Small intestine (tissue), 7 donors: Measurements from ENCODE around the gene APP. TPM values are rescaled to one million over a fixed set of nuclear protein-coding genes. Genes with fewer than 3 reads are reported as not detected.

ENCODE experiments used
- DNase-seq, 2 donors: peaks; one replicate each; pipeline versions ENCODE4 v3.0.0 to v3.0.0-alpha.2; 2013
- FAIRE-seq: peaks from 2 replicates; lab custom pipeline; 2012; peaks lifted over from hg19 to GRCh38; lab: Jason Lieb, UNC
- H3K27ac ChIP-seq, 3 donors: one replicate each; pipeline ENCODE4 v1.5.1; 2013; ENCODE audit warnings: low read length in 2 of 3, mild to moderate bottlenecking in 2 of 3, control low read depth in 1 of 3, inconsistent platforms in 1 of 3, low read depth in 1 of 3, moderate library complexity in 1 of 3
- H3K27me3 ChIP-seq, 3 donors: one replicate each; pipeline ENCODE4 v1.6.1; 2013; ENCODE audit warnings: low read length in 3 of 3, inconsistent platforms in 1 of 3; ENCODE audit not compliant: control insufficient read depth in 3 of 3, insufficient read depth in 3 of 3
- H3K36me3 ChIP-seq, 3 donors: one replicate each; pipeline ENCODE4 v1.6.1; 2013; ENCODE audit warnings: low read length in 3 of 3, inconsistent platforms in 1 of 3, low read depth in 1 of 3, mild to moderate bottlenecking in 1 of 3, moderate library complexity in 1 of 3; ENCODE audit not compliant: control insufficient read depth in 3 of 3, insufficient read depth in 2 of 3
- H3K4me1 ChIP-seq, 3 donors: one replicate each; pipeline ENCODE4 v1.6.1; 2013; ENCODE audit warnings: low read length in 2 of 3, inconsistent platforms in 1 of 3, low read depth in 1 of 3, mild to moderate bottlenecking in 1 of 3, moderate library complexity in 1 of 3; ENCODE audit not compliant: control insufficient read depth in 3 of 3, insufficient read depth in 2 of 3
- H3K4me3 ChIP-seq, 3 donors: one replicate each; pipeline ENCODE4 v1.5.1; 2013; ENCODE audit warnings: low read length in 3 of 3, control low read depth in 1 of 3, inconsistent platforms in 1 of 3, low read depth in 1 of 3, mild to moderate bottlenecking in 1 of 3, moderate library complexity in 1 of 3
- H3K9me3 ChIP-seq, 2 donors: one replicate each; pipeline ENCODE4 v1.6.1; 2013; ENCODE audit warnings: low read depth in 1 of 2, low read length in 1 of 2; ENCODE audit not compliant: control insufficient read depth in 2 of 2, insufficient read depth in 1 of 2
- WGBS, 3 donors: extraction: QIAGEN DNeasy Blood & Tissue Kit; methylation state at CpG; one replicate each; pipeline ENCODE4 v1.1.7; 2013; 5-methylcytosine and 5-hydroxymethylcytosine counted together
- polyA plus RNA-seq, 4 donors: library from polyadenylated mRNA; stranded (reverse) in 3 of 4; unstranded in 1 of 4; fragments of 200-250 nt in 3 of 4; fragments of 120-200 nt in 1 of 4; gene quantifications; one replicate each; pipeline versions ENCODE4 v1.2.1 to v1.2.3, GENCODE V29; 2013
- donor health status: healthy with polysubstance abuse.
- donor health status: control.
- donor health status: control.
- donor health status: Bipolar disorder and iron deficiency.
- donor health status: healthy.

APP gene
- polyA plus RNA-seq, 4 donors, result 28.6 to 319 (median 124) TPM

DNA sequence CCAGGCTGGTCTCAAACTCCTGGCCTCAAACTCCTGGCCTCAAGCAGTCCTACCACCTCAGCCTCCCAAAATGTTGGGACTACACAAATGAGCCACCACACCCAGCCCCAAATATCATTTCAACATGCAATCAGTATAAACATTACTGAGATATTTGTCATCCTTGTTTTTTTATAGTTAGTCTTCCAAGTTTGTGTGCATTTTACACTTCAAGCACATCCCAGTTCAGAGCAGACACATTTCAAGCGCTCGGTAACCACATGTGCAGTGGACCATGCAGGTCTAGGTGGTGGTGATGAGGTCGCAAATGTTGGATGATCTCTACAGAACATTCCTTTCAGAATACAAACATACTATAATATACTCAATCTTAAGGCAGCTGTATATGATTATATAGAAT is 23.8 kb upstream of the APP start:
- no peak for FAIRE-seq
- 78 to 88% (median 81%) methylated on average over 3 of the region's 3 CpGs for WGBS, 3 donors

DNA sequence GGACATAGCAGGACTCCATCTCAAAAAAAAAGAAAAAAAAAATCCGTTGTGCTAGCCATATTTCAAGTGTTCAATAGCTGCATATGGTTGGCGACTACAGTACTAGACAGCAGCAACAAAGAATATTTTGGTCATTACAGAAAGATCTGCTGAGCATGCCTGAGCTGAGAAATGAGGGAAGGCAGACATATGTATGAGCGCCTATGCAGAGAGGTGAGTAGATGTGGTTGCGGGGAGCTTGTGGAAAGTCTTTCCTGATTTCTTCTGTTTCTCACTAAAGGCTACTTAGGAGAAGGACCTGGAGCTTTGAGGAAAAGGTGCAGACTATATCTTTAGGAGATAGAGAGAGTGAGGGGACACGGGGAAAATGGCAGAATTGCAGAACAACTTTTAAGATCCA is 21.0 kb upstream of the APP start:
- DNase-seq (no peak), FAIRE-seq (no peak)
- WGBS, 3 donors, result 87 to 90% (median 90%) methylated on average over 5 of the region's 5 CpGs

More for the DNA sequence above, 23.8 kb upstream of the APP start:
- H3K27ac ChIP-seq, result no peak overlapping the region
- H3K4me3 ChIP-seq, result no peak overlapping the region
- H3K4me1 ChIP-seq, result no peaks in the 10 kb centered on the region
- H3K36me3 ChIP-seq, result no peaks in the 10 kb centered on the region
- H3K9me3 ChIP-seq, result no peaks in the 10 kb centered on the region
- DNase-seq, result no peak
- H3K27me3 ChIP-seq, result no peaks in the 10 kb centered on the region

DNA sequence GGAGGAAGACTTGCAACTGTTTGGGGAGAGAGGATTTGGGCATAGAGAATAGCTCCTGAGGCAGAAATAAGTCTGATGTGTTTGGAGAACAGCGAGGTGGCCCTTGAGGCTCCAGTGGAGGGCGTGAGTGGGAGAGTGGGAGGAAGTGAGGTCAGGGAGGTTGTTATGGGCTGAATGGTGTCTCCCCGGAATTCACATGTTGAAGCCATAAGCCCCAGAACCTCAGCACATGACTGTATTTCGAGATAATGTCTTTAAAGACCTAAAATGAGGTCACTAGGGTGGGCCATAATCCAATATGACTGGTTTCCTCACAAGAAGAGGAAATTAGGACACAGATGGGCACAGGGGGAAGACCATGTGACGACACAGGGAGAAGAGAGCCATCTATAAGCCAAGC is 17.9 kb upstream of the APP start:
- no peaks in the 10 kb centered on the region for H3K4me1 ChIP-seq
- no peak overlapping the region for H3K27ac ChIP-seq
- DNase-seq (no peak), FAIRE-seq (no peak)
- H3K27me3 ChIP-seq, result no peaks in the 10 kb centered on the region
- 73 to 86% (median 79%) methylated on average over 5 of the region's 5 CpGs for WGBS, 3 donors
- H3K9me3 ChIP-seq, result peaks cover 0 to 2% of the 10 kb centered on the region in 2 donors
- H3K36me3 ChIP-seq, result no peaks in the 10 kb centered on the region
- H3K4me3 ChIP-seq, result no peak overlapping the region

More for the DNA sequence above, 21.0 kb upstream of the APP start:
- Histone ChIP-seq H3K27ac (no peak overlapping the region), H3K27me3 (no peaks in the 10 kb centered on the region), H3K4me1 (no peaks in the 10 kb centered on the region), H3K9me3 (no peaks in the 10 kb centered on the region), H3K36me3 (no peaks in the 10 kb centered on the region), H3K4me3 (no peak overlapping the region)

DNA sequence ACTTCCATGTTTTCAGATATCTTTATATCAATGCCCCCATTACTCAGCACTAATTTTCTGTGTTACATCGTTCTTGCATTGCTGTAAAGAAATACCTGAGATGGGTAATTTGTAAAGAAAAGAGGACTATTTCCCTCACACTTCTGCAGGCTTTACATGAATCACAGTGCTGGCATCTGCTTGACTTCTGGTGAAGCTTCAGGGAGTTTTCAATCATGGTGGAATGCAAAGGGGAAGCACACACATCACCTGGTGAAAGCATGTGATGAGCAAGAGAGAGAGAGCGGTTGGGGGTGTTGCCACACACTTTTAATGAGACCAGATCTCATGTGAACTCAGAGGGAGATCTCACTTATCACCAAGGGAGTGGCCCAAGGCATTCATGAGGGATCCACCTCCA is 14.9 kb upstream of the APP start:
- no peaks in the 10 kb centered on the region for H3K4me1 ChIP-seq
- H3K36me3 ChIP-seq, result no peaks in the 10 kb centered on the region
- no peak overlapping the region for H3K27ac ChIP-seq
- FAIRE-seq, result no peak
- peaks cover 0 to 2% of the 10 kb centered on the region in 2 donors for H3K9me3 ChIP-seq
- no peak for DNase-seq
- H3K27me3 ChIP-seq, result no peaks in the 10 kb centered on the region
- 76 to 90% (median 83%) methylated on average over 2 of the region's 2 CpGs for WGBS, 3 donors
- no peak overlapping the region for H3K4me3 ChIP-seq

DNA sequence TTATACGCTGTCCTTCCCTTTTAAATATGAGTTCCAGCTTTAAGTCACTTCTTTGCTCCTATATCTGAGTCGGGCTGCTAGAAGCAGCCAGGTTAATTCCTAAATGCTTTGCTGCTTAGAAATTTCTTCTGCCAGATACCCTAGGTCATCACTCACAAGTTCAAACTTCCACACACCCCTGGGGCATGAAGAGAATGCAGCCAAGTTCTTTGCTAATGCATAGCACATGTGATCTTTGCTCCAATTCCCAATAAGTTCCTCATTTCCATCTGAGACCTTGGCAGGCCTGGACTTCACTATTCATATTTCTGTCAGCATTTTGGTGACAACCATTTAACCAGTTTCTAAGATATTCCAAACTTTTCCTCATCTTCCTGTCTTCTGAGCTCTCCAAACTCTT is 14.5 kb upstream of the APP start:
- H3K27ac ChIP-seq, result no peak overlapping the region
- 60 to 90% (median 88%) methylated on average over 2 of the region's 2 CpGs for WGBS, 3 donors

DNA sequence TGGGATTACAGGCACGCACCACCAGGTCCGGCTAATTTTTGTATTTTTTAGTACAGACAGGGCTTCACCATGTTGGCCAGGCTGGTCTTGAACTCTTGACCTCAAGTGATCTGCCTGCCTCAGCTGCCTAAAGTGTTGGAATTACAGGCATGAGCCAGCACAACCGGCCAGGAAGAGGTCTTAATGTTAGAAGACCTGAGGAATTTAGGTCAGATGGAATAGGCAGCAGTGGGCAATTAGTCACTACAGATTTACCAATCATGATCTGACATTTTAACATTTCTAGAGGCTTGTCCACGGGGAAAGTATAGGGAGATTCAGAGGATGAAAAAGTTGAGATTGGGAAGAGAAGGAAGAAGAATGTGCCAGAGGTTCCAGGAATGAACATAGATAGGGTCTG is 8.9 kb upstream of the APP start:
- peaks cover 0 to 2% of the 10 kb centered on the region in 2 donors for H3K9me3 ChIP-seq
- no peaks in the 10 kb centered on the region for H3K4me1 ChIP-seq
- no peak overlapping the region for H3K27ac ChIP-seq
- DNase-seq (no peak), FAIRE-seq (no peak)
- no peaks in the 10 kb centered on the region for H3K27me3 ChIP-seq
- 86 to 90% (median 89%) methylated on average over 4 of the region's 4 CpGs for WGBS, 3 donors
- no peaks in the 10 kb centered on the region for H3K36me3 ChIP-seq
- no peak overlapping the region for H3K4me3 ChIP-seq

More for the DNA sequence above, 14.5 kb upstream of the APP start:
- no peaks in the 10 kb centered on the region for H3K27me3 ChIP-seq
- H3K4me3 ChIP-seq, result no peak overlapping the region
- H3K4me1 ChIP-seq, result no peaks in the 10 kb centered on the region
- peaks cover 0 to 2% of the 10 kb centered on the region in 2 donors for H3K9me3 ChIP-seq
- FAIRE-seq (no peak), DNase-seq (no peak)
- no peaks in the 10 kb centered on the region for H3K36me3 ChIP-seq

DNA sequence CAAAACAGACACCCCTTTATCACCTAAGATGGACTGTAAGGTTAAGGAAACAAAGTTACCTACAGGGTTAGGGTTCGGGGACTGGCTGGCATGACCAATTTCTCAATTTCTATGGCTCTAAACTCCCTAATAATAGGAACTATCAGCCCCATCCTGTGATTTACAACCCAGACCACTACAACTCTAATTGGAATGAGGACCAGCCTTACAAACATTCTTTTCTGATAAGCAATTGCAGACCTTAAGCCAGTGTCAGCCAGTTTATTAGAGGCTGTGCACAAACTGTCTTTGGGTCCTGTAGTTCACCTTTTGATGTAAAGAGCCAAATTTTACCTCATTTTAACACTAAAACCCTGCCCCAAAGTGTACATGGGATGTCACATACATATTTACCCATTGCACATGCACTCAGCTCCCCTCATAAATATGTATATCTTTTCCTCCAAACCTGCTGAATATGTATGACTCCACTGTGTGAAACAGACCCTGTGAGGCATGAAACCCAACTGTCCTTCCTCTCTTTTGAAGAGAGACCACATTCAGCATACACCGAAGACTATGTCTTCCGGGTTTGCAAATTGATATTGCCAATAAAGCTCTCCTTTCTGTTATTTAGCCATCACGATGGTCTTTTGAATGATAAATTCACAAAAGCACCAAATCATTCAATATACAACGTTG is 7.3 kb upstream of the APP start:
- Histone ChIP-seq H3K9me3 (no peaks in the 10 kb centered on the region), H3K27ac (no peak overlapping the region), H3K27me3 (no peaks in the 10 kb centered on the region), H3K4me1 (no peaks in the 10 kb centered on the region), H3K36me3 (no peaks in the 10 kb centered on the region), H3K4me3 (no peak overlapping the region)
- 85 to 90% (median 86%) methylated on average over 5 of the region's 5 CpGs for WGBS, 3 donors
- DNase-seq (no peak), FAIRE-seq (no peak)

DNA sequence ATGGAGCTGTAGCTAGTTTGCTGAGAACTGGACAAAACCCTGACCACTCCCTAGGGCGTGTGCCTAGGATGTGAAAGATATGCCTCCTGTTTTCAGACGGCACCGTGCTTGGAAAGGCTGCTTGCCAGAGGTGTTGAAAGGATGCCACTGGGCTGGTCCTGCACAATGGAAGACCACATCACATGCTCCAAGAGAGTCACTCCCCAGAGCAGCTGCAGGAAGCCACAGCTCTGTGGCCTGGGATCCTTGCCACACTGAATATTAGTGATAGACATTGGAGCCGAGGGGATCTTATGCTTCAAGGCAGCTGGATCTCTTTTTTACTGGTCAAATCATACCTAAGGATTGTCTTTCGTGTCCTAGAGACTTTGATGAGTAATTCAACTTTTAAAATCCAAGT is 6.6 kb upstream of the APP start:
- H3K27me3 ChIP-seq, result no peaks in the 10 kb centered on the region
- H3K36me3 ChIP-seq, result no peaks in the 10 kb centered on the region
- FAIRE-seq (no peak), DNase-seq (no peak)
- H3K27ac ChIP-seq, result no peak overlapping the region
- no peaks in the 10 kb centered on the region for H3K4me1 ChIP-seq
- H3K9me3 ChIP-seq, result no peaks in the 10 kb centered on the region
- WGBS, 3 donors, result 38 to 56% (median 55%) methylated on average over 5 of the region's 5 CpGs
- no peak overlapping the region for H3K4me3 ChIP-seq
